ENCODE measurements around the gene PCBP3. TPM values are rescaled to one million over a fixed set of nuclear protein-coding genes. Genes with fewer than 3 reads are reported as not detected.

Gene PCBP3
- total RNA-seq, 1 experiment from 2014 or later, result 1.4 TPM

DNA sequence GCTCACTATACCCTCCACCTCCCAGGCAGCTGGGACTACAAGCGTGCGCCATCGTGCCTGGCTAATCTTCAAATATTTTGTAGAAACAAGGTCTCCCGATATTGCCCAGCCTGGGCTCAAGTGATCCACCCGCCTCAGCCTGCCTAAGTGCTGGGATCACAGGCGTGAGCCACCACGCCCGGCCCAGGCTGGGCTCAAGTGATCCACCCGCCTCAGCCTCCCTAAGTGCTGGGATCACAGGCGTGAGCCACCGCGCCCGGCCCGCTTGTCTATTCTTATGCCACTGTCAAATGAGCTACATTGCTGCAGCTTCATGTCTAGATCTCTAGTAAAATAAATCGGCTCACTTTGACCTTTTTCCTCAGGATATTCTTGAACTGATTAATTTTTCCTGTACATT, 230.3 kb downstream of the PCBP3 start:
- Mint-ChIP-seq H3K9me3 (ENCODE audit: low read depth, unreplicated experiment) (no peaks in the 10 kb centered on the region), H3K36me3 (ENCODE audit: insufficient read depth, unreplicated experiment) (no peaks in the 10 kb centered on the region), H3K4me1 (ENCODE audit: low read depth, unreplicated experiment) (no peaks in the 10 kb centered on the region), H3K27me3 (ENCODE audit: unreplicated experiment) (peaks cover 64% of the 10 kb centered on the region), H3K4me3 (ENCODE audit: low read depth, unreplicated experiment) (no peak overlapping the region), H3K27ac (ENCODE audit: unreplicated experiment) (no peak overlapping the region)
- DNase-seq, result no peak
- TF ChIP-seq, protein P1, sequence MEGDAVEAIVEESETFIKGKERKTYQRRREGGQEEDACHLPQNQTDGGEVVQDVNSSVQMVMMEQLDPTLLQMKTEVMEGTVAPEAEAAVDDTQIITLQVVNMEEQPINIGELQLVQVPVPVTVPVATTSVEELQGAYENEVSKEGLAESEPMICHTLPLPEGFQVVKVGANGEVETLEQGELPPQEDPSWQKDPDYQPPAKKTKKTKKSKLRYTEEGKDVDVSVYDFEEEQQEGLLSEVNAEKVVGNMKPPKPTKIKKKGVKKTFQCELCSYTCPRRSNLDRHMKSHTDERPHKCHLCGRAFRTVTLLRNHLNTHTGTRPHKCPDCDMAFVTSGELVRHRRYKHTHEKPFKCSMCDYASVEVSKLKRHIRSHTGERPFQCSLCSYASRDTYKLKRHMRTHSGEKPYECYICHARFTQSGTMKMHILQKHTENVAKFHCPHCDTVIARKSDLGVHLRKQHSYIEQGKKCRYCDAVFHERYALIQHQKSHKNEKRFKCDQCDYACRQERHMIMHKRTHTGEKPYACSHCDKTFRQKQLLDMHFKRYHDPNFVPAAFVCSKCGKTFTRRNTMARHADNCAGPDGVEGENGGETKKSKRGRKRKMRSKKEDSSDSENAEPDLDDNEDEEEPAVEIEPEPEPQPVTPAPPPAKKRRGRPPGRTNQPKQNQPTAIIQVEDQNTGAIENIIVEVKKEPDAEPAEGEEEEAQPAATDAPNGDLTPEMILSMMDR (IDR thresholded peaks at IDR 0.05; ENCODE audit: unreplicated experiment), result no peak
- BruUV-seq (replicated peaks), result no TSS peak
- CTCF ChIA-PET, result interaction anchor here (0.7 kb wide), 1 partner anchor 861 kb away, joined by 3 read pairs; no protein-coding TSS in a partner anchor
- intact Hi-C loops (cut with micrococcal nuclease; ENCODE audit: unreplicated experiment), result no loop called here

GRCh38 chr21:45874716-45875415, 231.3 kb downstream of the PCBP3 start:
- DNase-seq, result no peak
- BruUV-seq (replicated peaks), result no TSS peak
- no peak overlapping the region for H3K4me3 Mint-ChIP-seq (ENCODE audit: low read depth, unreplicated experiment)
- no peaks in the 10 kb centered on the region for H3K9me3 Mint-ChIP-seq (ENCODE audit: low read depth, unreplicated experiment)
- H3K4me1 Mint-ChIP-seq (ENCODE audit: low read depth, unreplicated experiment), result no peaks in the 10 kb centered on the region
- intact Hi-C loops (cut with micrococcal nuclease; ENCODE audit: unreplicated experiment), result no loop called here
- no peak overlapping the region for H3K27ac Mint-ChIP-seq (ENCODE audit: unreplicated experiment)
- CTCF ChIA-PET, result no interaction called here
- H3K36me3 Mint-ChIP-seq (ENCODE audit: insufficient read depth, unreplicated experiment), result no peaks in the 10 kb centered on the region
- H3K27me3 Mint-ChIP-seq (ENCODE audit: unreplicated experiment), result peaks cover 70% of the 10 kb centered on the region
- TF ChIP-seq, protein P1 (IDR thresholded peaks at IDR 0.05; ENCODE audit: unreplicated experiment), result no peak

GRCh38 chr21:45875416-45875760, 231.9 kb downstream of the PCBP3 start:
- Mint-ChIP-seq H3K4me1 (ENCODE audit: low read depth, unreplicated experiment) (no peaks in the 10 kb centered on the region), H3K9me3 (ENCODE audit: low read depth, unreplicated experiment) (no peaks in the 10 kb centered on the region), H3K4me3 (ENCODE audit: low read depth, unreplicated experiment) (no peak overlapping the region), H3K36me3 (ENCODE audit: insufficient read depth, unreplicated experiment) (no peaks in the 10 kb centered on the region), H3K27me3 (ENCODE audit: unreplicated experiment) (peaks cover 76% of the 10 kb centered on the region), H3K27ac (ENCODE audit: unreplicated experiment) (no peak overlapping the region)
- no TSS peak for BruUV-seq (replicated peaks)
- DNase-seq, result no peak
- CTCF ChIA-PET, result no interaction called here
- intact Hi-C loops (cut with micrococcal nuclease; ENCODE audit: unreplicated experiment), result no loop called here
- TF ChIP-seq, protein P1 (IDR thresholded peaks at IDR 0.05; ENCODE audit: unreplicated experiment), result no peak

DNA sequence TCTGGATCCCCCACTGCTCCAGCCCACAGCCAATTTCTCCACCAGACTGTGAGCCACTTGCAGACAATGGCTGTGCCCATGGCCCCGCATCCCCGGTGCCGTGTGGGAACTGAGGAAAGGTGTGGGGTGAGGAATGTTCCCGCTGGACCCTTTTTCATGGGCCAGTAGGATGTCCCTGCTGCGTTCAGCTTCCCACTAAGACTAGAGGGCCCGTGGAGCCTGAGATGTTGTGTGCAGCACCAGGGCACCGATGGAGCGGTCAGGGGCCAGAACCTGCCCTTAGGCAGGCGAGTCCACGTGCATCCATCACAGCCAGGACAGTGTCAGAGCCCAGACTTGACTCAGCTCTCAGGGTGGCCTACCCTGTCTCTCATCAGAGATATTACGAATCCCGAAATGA, 232.4 kb downstream of the PCBP3 start:
- H3K4me3 Mint-ChIP-seq (ENCODE audit: low read depth, unreplicated experiment), result no peak overlapping the region
- no peaks in the 10 kb centered on the region for H3K9me3 Mint-ChIP-seq (ENCODE audit: low read depth, unreplicated experiment)
- BruUV-seq (replicated peaks), result no TSS peak
- TF ChIP-seq, protein P1 (IDR thresholded peaks at IDR 0.05; ENCODE audit: unreplicated experiment), result no peak
- DNase-seq, result no peak
- H3K27me3 Mint-ChIP-seq (ENCODE audit: unreplicated experiment), result peaks cover 81% of the 10 kb centered on the region
- intact Hi-C loops (cut with micrococcal nuclease; ENCODE audit: unreplicated experiment), result no loop called here
- H3K36me3 Mint-ChIP-seq (ENCODE audit: insufficient read depth, unreplicated experiment), result no peaks in the 10 kb centered on the region
- no peak overlapping the region for H3K27ac Mint-ChIP-seq (ENCODE audit: unreplicated experiment)
- CTCF ChIA-PET, result no interaction called here
- H3K4me1 Mint-ChIP-seq (ENCODE audit: low read depth, unreplicated experiment), result no peaks in the 10 kb centered on the region
